H54 (cell line): Measurements from ENCODE around the gene HOXB5.

Experiments
- DNase-seq: peaks from one replicate; pipeline ENCODE4 v3.0.0; 2011; ENCODE audit warnings: low spot score, mixed read lengths; ENCODE audit not compliant: insufficient read length
- FAIRE-seq: peaks from 3 replicates; lab custom pipeline; 2011; peaks lifted over from hg19 to GRCh38; lab: Jason Lieb, UNC
- POLR2A ChIP-seq: IDR thresholded peaks from 2 replicates; pipeline ENCODE4 v1.6.1; 2011; ENCODE audit warnings: low read depth, mild to moderate bottlenecking, low read length

The HOXB5 gene

GRCh38 chr17:48589831-48590606, 3.6 kb downstream of the HOXB5 start, which contains the start of gene HOXB3:
Gene HOXB3, minus strand, starts transcription at chr17:48590241. Its CDS starts 37,767 bp downstream, at chr17:48552474.
- DNase-seq (no peak), FAIRE-seq (no peak)
- TF ChIP-seq POLR2A = peak; percentile 76

DNA sequence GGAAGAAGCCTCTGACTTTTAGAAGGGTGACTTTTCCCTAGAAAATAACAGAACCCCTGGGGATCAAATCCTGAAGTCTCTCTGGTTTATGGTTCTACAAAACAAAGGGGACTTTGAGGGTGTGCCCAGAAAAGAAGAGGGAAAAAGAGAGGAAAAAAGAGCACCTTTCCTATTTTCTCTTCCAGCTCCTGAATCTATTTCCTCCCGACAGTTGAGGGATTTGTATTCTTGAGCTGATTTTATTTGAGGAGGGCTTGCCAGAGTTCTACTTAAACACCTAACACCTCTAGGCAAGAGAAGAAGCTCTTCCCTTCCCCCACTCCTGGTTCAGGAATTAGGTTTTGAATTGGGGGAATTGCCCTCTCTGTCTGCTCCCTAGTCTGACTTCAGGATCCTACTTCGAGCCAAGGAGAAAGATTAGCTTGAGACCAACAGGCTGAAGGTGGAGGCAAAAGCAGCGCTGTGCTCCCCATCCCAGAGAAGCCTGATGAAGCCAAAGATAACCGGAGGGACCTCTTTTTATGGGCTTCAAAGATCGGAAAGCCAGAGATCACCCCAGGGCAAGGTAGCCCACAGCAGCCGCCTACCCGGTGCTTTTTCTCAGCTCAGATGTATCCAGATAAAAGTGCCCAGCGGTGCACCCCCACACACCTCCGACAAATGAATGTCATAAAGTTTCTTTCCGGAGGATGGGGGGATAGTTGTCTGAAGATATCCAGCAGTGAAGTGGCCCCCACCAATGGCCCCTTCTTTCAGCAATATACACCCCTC, 4.3 kb downstream of the HOXB5 start:
- FAIRE-seq = no peak
- no peak for TF ChIP-seq POLR2A
- no peak for DNase-seq

DNA sequence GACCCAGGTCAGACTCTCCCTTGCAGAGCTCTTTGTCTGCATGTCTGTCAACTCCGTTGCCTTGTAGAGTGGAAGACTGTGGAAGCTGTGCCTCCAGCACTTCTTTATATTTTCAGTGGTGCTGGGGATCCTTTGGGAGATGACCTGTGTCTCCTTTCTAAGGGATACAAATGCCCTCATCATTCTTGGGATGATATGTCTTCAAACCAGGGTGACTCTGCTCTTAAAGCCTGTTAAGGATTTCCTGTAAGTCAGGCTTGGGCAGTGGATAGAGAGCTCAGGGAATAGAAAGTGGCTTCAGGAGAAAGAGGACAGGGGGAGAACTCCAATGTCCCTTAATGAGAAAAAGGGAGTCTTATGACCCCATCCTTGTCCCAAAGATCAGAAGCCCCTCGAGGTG, 5.1 kb downstream of the HOXB5 start:
- no peak for TF ChIP-seq POLR2A
- DNase-seq (no peak), FAIRE-seq (no peak)

DNA sequence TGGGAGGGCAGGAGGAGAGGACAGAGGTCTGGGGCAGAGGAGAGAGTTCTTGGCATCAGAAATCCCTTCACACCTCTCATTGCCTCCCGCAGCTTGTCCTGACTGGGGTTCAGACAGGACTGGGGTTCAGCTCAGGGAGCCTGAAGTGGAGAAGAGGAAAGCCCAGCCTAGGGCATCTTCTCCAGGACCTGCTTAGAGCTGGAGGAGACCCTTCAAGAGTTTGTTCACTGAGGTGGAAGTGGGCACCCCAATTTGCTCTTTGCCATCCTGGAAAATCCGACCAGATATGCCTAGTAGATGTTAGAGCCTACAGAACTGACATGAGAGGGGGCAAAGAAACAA, 5.5 kb downstream of the HOXB5 start:
- DNase-seq (no peak), FAIRE-seq (no peak)
- no peak for TF ChIP-seq POLR2A

- TF ChIP-seq POLR2A = no peak
- FAIRE-seq (no peak), DNase-seq (no peak)
Measured at GRCh38 chr17:48587276-48588073, 6.1 kb downstream of the HOXB5 start.

DNA sequence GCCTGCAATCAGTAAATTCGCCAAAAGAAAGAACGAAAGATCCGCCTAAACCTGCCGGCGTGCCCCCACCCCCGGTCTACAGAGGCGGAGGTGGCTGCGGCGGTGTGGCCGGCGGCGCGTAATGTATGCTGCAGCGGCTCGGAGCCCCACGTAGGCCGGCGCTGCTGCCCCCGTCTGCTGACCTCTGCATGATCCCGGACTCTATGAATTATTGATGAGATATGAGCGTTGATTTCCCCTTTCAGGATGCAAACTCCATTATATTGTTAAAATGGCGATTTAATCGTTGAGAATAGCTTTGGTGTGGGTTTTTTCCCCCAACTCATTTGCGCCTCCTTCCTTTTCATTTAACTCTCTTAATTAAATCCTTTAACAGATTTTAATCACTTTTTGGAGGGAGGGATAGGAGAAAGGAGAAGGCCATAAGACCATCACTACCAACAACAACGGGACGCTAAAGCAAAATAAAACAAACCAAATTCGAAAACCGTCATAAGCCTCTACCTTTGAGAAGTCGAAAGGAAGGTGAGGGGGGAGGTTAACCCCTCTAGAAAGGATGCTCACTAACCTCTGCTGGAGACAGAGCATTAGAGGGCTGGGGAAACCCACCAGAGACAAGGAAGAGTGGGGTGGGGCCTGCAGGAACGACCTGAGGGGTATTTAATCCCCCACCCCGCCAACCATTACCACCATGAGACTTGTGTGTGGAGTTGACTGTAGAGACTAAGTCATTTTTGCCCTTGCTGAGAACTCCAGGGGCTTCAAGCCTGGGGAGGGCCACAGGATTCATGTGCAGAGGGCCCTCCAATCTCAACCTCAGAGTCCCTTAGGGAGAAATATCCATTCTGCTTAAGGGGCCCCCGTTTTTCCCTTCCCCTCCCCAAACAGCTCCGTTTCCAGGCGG, 7.0 kb downstream of the HOXB5 start:
- no peak for TF ChIP-seq POLR2A
- DNase-seq = no peak
- no peak for FAIRE-seq

DNA sequence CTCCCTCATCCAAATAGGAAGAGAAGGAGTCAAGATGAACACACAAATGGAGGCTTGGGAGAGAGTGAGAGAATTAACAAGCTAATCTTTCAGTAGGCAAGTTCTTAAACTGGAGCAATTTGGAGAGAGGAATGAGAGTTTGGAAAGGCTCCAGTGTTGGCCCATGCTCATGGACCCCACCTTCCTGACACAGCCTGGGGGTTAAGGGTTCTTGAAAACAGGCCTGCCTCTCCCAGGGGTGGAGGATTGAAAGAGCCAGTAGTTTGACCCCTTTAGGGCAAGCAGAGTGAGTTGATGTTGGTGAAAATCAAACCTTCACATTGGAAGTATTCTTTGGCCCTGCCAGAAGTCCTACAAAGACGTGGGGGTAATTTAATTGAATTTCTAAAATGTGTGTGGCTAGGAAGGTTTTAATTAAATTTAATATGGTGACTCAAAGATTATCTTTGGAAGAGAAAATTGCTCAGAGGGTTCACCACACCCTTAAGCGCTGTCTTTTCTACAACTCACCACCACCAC, 9.3 kb downstream of the HOXB5 start:
- FAIRE-seq = no peak
- no peak for DNase-seq
- TF ChIP-seq POLR2A = no peak

GRCh38 chr17:48583708-48584222, 9.8 kb downstream of the HOXB5 start:
- no peak for TF ChIP-seq POLR2A
- DNase-seq = no peak
- FAIRE-seq = no peak

- FAIRE-seq = no peak
- no peak for TF ChIP-seq POLR2A
- DNase-seq = no peak
Measured at GRCh38 chr17:48582750-48583069, 10.9 kb downstream of the HOXB5 start.

GRCh38 chr17:48579760-48580554, 13.6 kb downstream of the HOXB5 start:
- DNase-seq (no peak), FAIRE-seq (no peak)

DNA sequence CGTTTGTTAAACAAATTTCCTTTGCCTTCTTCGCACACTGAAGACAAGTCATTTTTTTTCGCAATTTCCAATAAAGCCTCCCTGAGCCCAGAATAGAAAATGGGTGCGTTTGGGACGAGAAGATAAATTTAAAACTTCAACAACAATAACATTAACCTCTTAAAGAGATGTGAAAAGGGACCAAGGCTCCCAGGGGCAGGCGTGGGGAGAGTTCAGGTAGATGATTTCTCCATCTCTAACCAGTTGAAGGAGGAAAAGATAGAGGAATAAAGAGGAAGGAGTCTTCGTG, 14.2 kb downstream of the HOXB5 start:
- FAIRE-seq (no peak), DNase-seq (no peak)
- TF ChIP-seq POLR2A = no peak

More at GRCh38 chr17:48579760-48580554, 13.6 kb downstream of the HOXB5 start:
- TF ChIP-seq POLR2A = no peak
